Fibroblast of villous mesenchyme (primary cell): ENCODE results near the gene F10. TPM values are rescaled to one million over a fixed set of nuclear protein-coding genes. Genes with fewer than 3 reads are reported as not detected.

Experiments
- DNase-seq: peaks from one replicate; pipeline ENCODE4 v3.0.0-alpha.2; 2010; ENCODE audit warnings: low read depth
- H3K4me3 ChIP-seq: 2 replicates; pipeline ENCODE4 v1.5.1; 2011; ENCODE audit warnings: low read depth, mild to moderate bottlenecking, low read length
- CTCF ChIP-seq: IDR thresholded peaks from 2 replicates; pipeline ENCODE4 v1.5.1; 2012; ENCODE audit warnings: low read depth, mild to moderate bottlenecking, low read length; ENCODE audit not compliant: insufficient read depth
- total RNA-seq: library from RNA; depleted of rRNA; stranded (reverse); fragments of >200 nt; gene quantifications from 2 replicates; pipeline ENCODE4 v1.2.3, GENCODE V29; 2012

The F10 gene
- total RNA-seq, 1 donor, result 12.5 TPM

DNA sequence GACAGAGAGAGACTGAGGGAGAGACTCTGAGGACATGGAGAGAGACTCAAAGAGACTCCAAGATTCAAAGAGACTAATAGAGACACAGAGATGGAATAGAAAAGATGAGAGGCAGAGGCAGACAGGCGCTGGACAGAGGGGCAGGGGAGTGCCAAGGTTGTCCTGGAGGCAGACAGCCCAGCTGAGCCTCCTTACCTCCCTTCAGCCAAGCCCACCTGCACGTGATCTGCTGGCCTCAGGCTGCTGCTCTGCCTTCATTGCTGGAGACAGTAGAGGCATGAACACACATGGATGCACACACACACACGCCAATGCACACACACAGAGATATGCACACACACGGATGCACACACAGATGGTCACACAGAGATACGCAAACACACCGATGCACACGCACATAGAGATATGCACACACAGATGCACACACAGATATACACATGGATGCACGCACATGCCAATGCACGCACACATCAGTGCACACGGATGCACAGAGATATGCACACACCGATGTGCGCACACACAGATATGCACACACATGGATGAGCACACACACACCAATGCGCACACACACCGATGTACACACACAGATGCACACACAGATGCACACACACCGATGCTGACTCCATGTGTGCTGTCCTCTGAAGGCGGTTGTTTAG is 3.3 kb upstream of the F10 start:
- no peak overlapping the region for H3K4me3 ChIP-seq
- DNase-seq, result no peak
- TF ChIP-seq CTCF, result no peak

GRCh38 chr13:113119822-113120189 is 2.8 kb upstream of the F10 start:
- no peak for DNase-seq

GRCh38 chr13:113120300-113121182 is 2.1 kb upstream of the F10 start:
- no peak overlapping the region for H3K4me3 ChIP-seq
- no peak for DNase-seq
- no peak for TF ChIP-seq CTCF

More at GRCh38 chr13:113119822-113120189, 2.8 kb upstream of the F10 start:
- TF ChIP-seq CTCF, result no peak
- H3K4me3 ChIP-seq, result no peak overlapping the region

- no peak overlapping the region for H3K4me3 ChIP-seq
- TF ChIP-seq CTCF, result no peak
- DNase-seq, result no peak
Observed at GRCh38 chr13:113121183-113121927, 1.2 kb upstream of the F10 start.

- DNase-seq, result no peak
- TF ChIP-seq CTCF, result no peak
- no peak overlapping the region for H3K4me3 ChIP-seq
Observed at GRCh38 chr13:113121928-113122471, 599 bp upstream of the F10 start.
